ENCODE data around the gene GNB1. TPM values are rescaled to one million over a fixed set of nuclear protein-coding genes. Genes with fewer than 3 reads are reported as not detected.
"Not testable (repeated sequence)": the region's sequence is repeated elsewhere in the genome, so short reads cannot be mapped to it uniquely, and the experiment has no call there.

GNB1 gene
- total RNA-seq, 1 donor from 2014 or later: 116 TPM

DNA sequence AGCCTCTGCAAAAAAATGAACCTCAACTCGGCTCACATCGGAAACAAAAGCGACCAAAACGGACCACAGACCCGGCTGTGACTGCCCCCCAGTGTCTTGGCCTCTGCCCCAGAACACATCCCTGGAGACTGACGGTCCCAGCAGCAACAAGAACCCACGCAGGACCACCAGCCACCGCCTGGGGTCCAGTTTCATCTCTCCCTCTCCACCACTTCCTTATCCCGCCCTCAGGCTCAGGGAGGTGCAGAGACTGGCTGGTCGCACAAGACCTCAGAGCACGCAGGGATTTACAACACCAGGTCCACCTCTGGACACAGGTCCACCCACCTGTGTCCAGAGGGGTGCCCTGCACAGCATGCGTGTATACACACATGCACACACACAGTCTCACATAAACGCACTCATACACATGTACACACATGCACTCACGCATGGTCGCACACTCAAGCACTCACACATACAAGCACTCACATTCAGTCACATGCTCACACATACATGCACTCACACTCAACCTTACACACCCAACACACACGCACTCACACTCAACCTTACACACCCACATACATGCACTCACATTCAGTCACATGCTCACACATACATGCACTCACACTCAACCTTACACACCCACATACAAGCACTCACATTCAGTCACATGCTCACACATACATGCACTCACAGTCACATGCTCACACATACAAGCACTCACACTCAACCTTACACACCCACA lies 46.8 kb upstream of the GNB1 start:
- TF ChIP-seq, protein P1, sequence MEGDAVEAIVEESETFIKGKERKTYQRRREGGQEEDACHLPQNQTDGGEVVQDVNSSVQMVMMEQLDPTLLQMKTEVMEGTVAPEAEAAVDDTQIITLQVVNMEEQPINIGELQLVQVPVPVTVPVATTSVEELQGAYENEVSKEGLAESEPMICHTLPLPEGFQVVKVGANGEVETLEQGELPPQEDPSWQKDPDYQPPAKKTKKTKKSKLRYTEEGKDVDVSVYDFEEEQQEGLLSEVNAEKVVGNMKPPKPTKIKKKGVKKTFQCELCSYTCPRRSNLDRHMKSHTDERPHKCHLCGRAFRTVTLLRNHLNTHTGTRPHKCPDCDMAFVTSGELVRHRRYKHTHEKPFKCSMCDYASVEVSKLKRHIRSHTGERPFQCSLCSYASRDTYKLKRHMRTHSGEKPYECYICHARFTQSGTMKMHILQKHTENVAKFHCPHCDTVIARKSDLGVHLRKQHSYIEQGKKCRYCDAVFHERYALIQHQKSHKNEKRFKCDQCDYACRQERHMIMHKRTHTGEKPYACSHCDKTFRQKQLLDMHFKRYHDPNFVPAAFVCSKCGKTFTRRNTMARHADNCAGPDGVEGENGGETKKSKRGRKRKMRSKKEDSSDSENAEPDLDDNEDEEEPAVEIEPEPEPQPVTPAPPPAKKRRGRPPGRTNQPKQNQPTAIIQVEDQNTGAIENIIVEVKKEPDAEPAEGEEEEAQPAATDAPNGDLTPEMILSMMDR (IDR thresholded peaks at IDR 0.05; ENCODE audit: insufficient read depth, low read length, severe bottlenecking): no peak
- no peak overlapping the region for H3K4me3 ChIP-seq (ENCODE audit: low read depth, low read length)
- FAIRE-seq (peak; percentile 98), DNase-seq (ENCODE audit: low read depth) (no peak)
- no peaks in the 10 kb centered on the region for H3K36me3 ChIP-seq (ENCODE audit: control insufficient read depth, insufficient read depth, low read length)
- no peaks in the 10 kb centered on the region for H3K27me3 ChIP-seq (ENCODE audit: control insufficient read depth, insufficient read depth, low read length)

DNA sequence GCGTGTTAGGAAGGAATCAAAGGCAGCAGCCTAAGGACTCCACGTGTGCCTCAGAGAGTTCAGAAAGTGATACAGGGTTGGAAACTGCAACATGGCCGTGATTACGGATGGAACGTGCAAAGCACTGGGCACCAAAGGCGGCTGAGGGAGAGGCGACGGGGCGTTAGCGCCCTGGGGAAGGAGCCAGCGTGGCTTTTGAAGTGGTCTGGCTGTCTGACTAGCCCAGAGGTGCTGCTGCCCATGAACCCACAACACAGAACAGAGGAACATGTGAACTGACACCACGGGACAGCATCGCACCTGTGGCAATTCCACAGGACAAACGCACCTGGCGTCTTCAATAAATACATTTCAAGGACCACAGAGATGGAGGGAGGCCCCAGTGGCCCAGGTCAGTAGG lies 46.2 kb upstream of the GNB1 start:
- Histone ChIP-seq H3K27me3 (ENCODE audit: control insufficient read depth, insufficient read depth, low read length) (no peaks in the 10 kb centered on the region), H3K36me3 (ENCODE audit: control insufficient read depth, insufficient read depth, low read length) (no peaks in the 10 kb centered on the region), H3K4me3 (ENCODE audit: low read depth, low read length) (no peak overlapping the region)
- FAIRE-seq: no peak
- TF ChIP-seq, protein P1 (IDR thresholded peaks at IDR 0.05; ENCODE audit: insufficient read depth, low read length, severe bottlenecking): no peak
- no peak for DNase-seq (ENCODE audit: low read depth)

GRCh38 chr1:1934848-1935247 lies 44.0 kb upstream of the GNB1 start:
- FAIRE-seq; H3K27me3 ChIP-seq (ENCODE audit: control insufficient read depth, insufficient read depth, low read length); H3K4me3 ChIP-seq (ENCODE audit: low read depth, low read length); DNase-seq (ENCODE audit: low read depth); H3K36me3 ChIP-seq (ENCODE audit: control insufficient read depth, insufficient read depth, low read length): not testable (repeated sequence)

DNA sequence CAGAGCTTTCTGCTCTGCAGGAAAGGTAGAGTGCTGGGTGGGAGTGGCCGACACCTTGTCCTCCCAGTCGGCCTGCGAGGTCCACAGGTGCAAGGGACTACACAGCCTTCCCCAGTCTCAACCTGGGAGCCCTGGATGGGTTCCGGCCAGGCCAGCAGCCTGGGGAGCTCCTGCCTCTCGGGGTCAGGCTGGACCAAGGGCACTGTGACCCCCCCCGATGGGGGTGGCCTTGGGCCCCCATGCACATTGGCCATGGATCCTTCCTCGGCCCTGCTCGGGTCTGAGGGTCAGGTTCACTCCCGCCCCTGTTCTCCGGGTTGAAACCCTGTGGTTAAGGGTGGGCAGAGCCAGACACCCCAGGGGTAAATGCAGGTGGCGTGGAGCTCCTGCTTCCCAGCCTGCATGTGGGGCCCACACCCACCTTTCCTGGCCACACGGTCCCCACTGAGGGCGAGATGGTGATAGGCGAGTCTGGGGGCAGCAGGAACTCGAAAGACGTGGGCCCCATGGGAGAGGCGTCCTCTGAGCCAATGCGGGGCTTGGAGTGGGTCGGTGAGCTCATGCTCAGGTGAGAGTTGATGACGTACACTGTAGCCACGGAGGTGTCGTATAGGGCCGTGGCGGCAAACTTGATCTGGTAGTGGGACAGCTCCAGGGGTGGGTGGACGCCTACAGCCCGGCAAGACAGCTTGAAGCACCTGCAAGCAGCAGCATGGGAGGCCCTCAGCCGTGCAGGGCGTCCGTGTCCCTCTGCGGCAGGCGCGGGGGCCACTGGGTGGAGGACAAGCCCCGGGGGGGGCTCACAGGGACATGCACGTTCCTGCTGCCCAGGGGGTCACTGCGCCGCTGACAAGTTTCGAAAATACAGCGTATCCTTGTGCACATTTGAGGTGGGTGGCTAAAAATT lies 39.0 kb upstream of the GNB1 start:
- Histone ChIP-seq H3K36me3 (ENCODE audit: control insufficient read depth, insufficient read depth, low read length) (no peaks in the 10 kb centered on the region), H3K4me3 (ENCODE audit: low read depth, low read length) (no peak overlapping the region), H3K27me3 (ENCODE audit: control insufficient read depth, insufficient read depth, low read length) (no peaks in the 10 kb centered on the region)
- no peak for DNase-seq (ENCODE audit: low read depth)
- TF ChIP-seq, protein P1 (IDR thresholded peaks at IDR 0.05; ENCODE audit: insufficient read depth, low read length, severe bottlenecking): no peak
- FAIRE-seq: no peak

DNA sequence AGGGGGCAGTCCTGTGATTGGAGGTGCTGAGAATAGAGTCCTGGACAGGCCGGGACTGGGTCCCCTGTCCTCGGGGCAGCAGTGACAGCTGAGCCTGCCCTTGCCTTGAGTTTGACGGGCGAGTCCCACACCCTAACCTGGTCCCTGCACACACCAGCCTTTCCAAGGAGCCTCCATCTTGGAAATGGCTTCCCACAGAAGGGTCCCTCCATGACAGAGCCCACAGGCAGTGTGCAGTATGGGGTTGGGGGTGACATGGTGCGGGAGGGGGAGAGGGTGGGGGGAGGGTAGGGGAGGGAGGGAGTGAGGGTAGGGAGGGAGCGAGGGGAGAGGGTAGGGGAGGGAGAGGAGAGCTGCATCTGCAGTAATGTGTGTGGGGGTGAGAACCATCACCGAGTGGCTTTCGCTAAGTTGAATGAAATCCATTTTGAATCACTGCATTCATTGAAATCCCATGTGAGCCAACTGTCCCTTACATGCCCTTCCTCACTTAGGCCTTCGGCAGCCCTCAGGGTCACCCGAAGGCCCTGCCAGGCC lies 38.3 kb upstream of the GNB1 start:
- no peak overlapping the region for H3K4me3 ChIP-seq (ENCODE audit: low read depth, low read length)
- TF ChIP-seq, protein P1 (IDR thresholded peaks at IDR 0.05; ENCODE audit: insufficient read depth, low read length, severe bottlenecking): no peak
- H3K27me3 ChIP-seq (ENCODE audit: control insufficient read depth, insufficient read depth, low read length): no peaks in the 10 kb centered on the region
- no peak for FAIRE-seq
- no peaks in the 10 kb centered on the region for H3K36me3 ChIP-seq (ENCODE audit: control insufficient read depth, insufficient read depth, low read length)
- DNase-seq (ENCODE audit: low read depth): no peak
